ENCODE results near the gene RASA3. TPM values are rescaled to one million over a fixed set of nuclear protein-coding genes. Genes with fewer than 3 reads are reported as not detected.

RASA3 gene
- total RNA-seq, 4 donors from 2014 or later, result 25.0 to 43.1 (median 30.2) TPM

DNA sequence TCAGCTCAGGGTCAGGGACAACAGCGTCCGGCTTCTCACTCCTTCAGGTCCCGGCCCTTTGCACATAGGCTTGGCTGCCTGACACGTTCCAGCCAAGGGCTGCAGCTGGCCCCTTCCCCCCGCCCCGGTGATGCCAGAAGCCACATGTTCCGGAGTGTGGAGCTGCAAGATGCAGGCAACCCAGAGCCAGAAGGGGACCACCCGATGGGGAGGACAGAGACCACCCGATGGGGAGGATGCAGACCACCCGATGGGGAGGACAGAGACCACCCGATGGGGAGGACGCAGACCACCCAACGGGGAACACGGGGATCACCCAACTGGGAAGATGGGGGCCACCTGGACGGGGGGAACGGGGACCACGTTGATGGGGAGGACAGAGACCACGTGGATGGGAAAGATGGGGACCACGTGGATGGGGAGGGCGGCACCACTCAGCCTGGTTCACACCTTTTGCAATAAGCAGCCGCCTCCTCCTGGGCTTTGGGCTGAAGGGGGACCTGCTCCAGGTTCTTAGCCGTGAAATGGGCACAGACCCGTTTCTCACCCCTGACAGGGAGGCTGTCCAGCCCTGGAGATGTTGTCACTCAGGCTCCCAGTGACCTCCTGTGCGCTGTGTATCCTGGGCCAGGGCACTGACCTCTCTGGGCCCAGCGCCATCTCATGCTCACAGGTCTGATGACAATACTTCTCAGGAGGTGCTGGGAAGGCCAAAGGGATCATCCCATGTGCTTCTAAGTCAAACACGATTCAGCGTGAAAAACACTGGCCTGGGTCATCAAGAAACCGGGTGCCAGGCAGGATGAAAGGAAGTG is 193.1 kb downstream of the RASA3 start:
- H3K27me3 ChIP-seq, result peaks cover 4% of the 10 kb centered on the region
- 66 to 73% methylated on average over 4 to 6 of the region's 28 CpGs for WGBS, 2 donors (ENCODE audit: low coverage in 1 of 2)
- peaks cover 0 to 34% (median 7%) of the 10 kb centered on the region in 3 donors for H3K4me1 ChIP-seq
- no peaks in the 10 kb centered on the region for H3K36me3 ChIP-seq
- H3K9me3 ChIP-seq, result no peaks in the 10 kb centered on the region
- no peak overlapping the region for H3K4me3 ChIP-seq
- TF ChIP-seq POLR2AphosphoS5 (IDR thresholded peaks at IDR 0.05) (no peak), CTCF (IDR thresholded peaks at IDR 0.05) (no peak), POLR2A (IDR thresholded peaks at IDR 0.05) (no peak), EP300 (IDR thresholded peaks at IDR 0.05) (no peak)
- peak overlapping the region in 1 of 4 donors; percentile 41 for H3K27ac ChIP-seq
- ATAC-seq, result no peak

DNA sequence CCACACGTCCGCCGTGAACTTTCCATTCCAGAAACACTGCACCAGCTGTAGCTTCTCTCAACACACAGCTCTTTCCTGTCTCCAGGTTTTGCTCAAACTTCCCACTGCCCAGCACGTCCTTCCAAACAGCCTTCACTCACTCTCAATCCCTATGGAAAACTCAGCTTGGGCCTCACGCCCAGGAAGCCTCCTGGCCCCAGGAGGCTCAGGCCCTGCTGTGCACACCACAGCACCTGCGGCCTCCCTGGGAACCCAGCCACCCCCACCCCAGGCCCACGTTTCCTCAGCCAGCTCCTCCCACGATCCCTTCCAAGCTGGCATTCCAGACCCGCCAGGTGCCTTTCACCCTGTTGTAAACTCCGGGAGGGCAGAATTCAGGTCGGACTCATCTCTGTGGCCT is 193.7 kb downstream of the RASA3 start:
- WGBS, 2 donors (ENCODE audit: low coverage in 1 of 2), result 33 to 47% methylated on average over 3 of the region's 11 CpGs
- Histone ChIP-seq H3K27ac (peak overlapping the region in 1 of 4 donors; percentile 41), H3K4me1 (peaks cover 0 to 34% (median 7%) of the 10 kb centered on the region in 3 donors), H3K9me3 (no peaks in the 10 kb centered on the region), H3K36me3 (no peaks in the 10 kb centered on the region), H3K4me3 (no peak overlapping the region), H3K27me3 (peaks cover 4% of the 10 kb centered on the region)
- TF ChIP-seq POLR2A (IDR thresholded peaks at IDR 0.05), result no peak
- no peak for TF ChIP-seq EP300 (IDR thresholded peaks at IDR 0.05)
- TF ChIP-seq POLR2AphosphoS5 (IDR thresholded peaks at IDR 0.05), result no peak
- TF ChIP-seq CTCF (IDR thresholded peaks at IDR 0.05), result no peak
- ATAC-seq, result no peak

DNA sequence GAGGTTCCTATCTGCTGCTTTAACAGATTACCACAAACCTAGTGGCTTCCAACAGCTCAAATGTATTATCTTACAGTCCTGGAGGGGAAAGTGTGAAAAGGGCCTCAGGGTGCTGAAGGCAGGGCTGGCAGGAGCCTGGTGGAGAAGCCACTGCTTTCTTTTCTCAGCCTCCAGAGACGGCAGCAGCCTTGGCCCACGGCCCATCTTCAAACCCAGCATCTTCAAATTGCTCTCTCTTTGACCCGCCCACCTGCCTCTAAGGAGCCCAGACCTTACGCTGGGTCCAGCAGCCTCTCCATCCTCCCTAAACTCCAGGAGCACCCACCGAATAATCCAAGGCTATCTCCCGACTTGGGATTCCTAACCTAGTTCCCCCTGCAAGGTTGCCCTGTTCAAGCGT is 194.2 kb downstream of the RASA3 start:
- H3K4me1 ChIP-seq, result peaks cover 0 to 34% (median 7%) of the 10 kb centered on the region in 3 donors
- 46 to 51% methylated on average over 7 of the region's 7 CpGs for WGBS, 2 donors (ENCODE audit: low coverage in 1 of 2)
- TF ChIP-seq EP300 (IDR thresholded peaks at IDR 0.05), result no peak
- TF ChIP-seq POLR2AphosphoS5 (IDR thresholded peaks at IDR 0.05), result no peak
- TF ChIP-seq POLR2A (IDR thresholded peaks at IDR 0.05), result no peak
- TF ChIP-seq CTCF (IDR thresholded peaks at IDR 0.05), result no peak
- H3K9me3 ChIP-seq, result no peaks in the 10 kb centered on the region
- H3K27ac ChIP-seq, result peak overlapping the region in 3 of 4 donors; percentile 28 to 41 (median 41)
- no peak for ATAC-seq
- peaks cover 4% of the 10 kb centered on the region for H3K27me3 ChIP-seq
- no peaks in the 10 kb centered on the region for H3K36me3 ChIP-seq
- no peak overlapping the region for H3K4me3 ChIP-seq

DNA sequence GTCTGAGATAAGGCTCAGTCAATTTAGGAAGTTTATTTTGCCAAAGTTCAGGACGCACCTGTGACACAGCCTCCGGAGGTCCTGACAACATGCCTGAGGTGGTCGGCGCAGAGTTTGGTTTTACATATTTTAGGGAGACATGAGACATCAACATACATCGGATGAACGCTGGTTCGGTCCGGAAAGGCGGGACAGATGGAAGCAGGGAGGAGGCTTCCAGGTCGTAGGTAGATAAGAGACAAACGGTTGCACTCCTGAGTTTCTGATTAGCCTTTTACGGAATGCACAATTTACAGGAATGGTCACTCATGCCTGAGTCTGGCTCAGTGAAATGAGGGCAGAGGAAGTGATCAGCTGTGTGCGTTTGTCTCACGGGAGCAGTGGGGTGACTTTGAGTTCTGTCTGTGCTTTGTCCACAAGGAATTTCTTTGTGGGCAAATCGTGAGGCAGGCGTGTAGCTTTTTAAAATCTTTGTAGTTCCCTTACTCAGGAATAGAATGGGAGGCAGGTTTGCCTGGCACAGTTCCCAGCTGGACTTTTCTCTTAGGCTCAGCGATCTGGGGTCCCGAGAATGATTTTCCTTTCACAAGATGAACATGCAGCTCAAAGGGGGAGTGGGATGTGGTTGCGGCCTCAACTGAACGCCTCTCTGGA is 194.8 kb downstream of the RASA3 start:
- WGBS, 2 donors (ENCODE audit: low coverage in 1 of 2), result 58 to 63% methylated on average over 5 to 8 of the region's 20 CpGs
- Histone ChIP-seq H3K27me3 (peaks cover 4% of the 10 kb centered on the region), H3K4me3 (no peak overlapping the region), H3K27ac (peak overlapping the region in 3 of 4 donors; percentile 28 to 41 (median 41)), H3K4me1 (peaks cover 0 to 34% (median 7%) of the 10 kb centered on the region in 3 donors), H3K36me3 (no peaks in the 10 kb centered on the region), H3K9me3 (no peaks in the 10 kb centered on the region)
- TF ChIP-seq EP300 (IDR thresholded peaks at IDR 0.05) (no peak), POLR2A (IDR thresholded peaks at IDR 0.05) (no peak), POLR2AphosphoS5 (IDR thresholded peaks at IDR 0.05) (no peak), CTCF (IDR thresholded peaks at IDR 0.05) (no peak)
- ATAC-seq, result no peak

Data from gastroesophageal sphincter (tissue), 4 donors.